Measurements from ENCODE around the gene GNE. TPM values are rescaled to one million over a fixed set of nuclear protein-coding genes. Genes with fewer than 3 reads are reported as not detected.
A peak's percentile ranks its signal among the peaks of the same experiment; 100 is the strongest.

The GNE gene
- total RNA-seq, 1 experiment from 2014 or later: 15.2 TPM

DNA sequence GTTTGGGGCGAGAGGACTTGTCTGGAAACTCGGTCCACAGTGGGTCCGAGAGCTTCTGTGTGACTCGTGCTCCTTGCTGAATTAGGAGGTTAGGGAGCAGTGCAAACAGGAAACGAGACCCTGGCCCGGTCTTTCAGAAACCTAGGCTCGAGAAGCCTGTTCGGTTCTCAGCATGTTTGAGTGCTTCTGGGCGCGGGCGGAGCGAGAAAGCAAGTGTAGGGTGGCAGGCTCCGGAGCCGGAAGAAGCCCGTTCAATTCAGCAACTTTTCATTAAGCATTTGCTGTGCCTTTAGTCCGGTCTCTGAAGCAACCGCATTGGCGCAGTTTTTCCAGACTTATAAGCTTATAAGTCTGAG, 67.0 kb downstream of the GNE start:
- H3K9me3 ChIP-seq: no peaks in the 10 kb centered on the region
- BruUV-seq (replicated peaks): no TSS peak
- no peak for DNase-seq
- Mint-ChIP-seq H3K36me3 (ENCODE audit: insufficient read depth, unreplicated experiment) (peaks cover 48% of the 10 kb centered on the region), H3K4me3 (ENCODE audit: unreplicated experiment) (peak overlapping the region; percentile 95), H3K27ac (ENCODE audit: unreplicated experiment) (peak overlapping the region; percentile 81), H3K4me1 (ENCODE audit: low read depth, unreplicated experiment) (peaks cover 38% of the 10 kb centered on the region), H3K27me3 (ENCODE audit: insufficient read depth, unreplicated experiment) (no peaks in the 10 kb centered on the region), H3K9me3 (ENCODE audit: unreplicated experiment) (no peaks in the 10 kb centered on the region)
- CTCF ChIA-PET: interaction anchor here (0.6 to 2.3 kb wide), 5 partner anchors 14 to 309 kb away, joined by 3 to 13 read pairs (median 3); no protein-coding TSS in a partner anchor
- intact Hi-C loops (cut with micrococcal nuclease; ENCODE audit: unreplicated experiment): no loop called here
- H3K4me3 ChIP-seq (ENCODE audit: low read depth, low read length): peak overlapping the region; percentile 82
- peaks cover 7% of the 10 kb centered on the region; the same call in 1 of the 2 replicates for H3K4me1 ChIP-seq
- no peaks in the 10 kb centered on the region; the same call in 1 of the 2 replicates for H3K36me3 ChIP-seq (ENCODE audit: control insufficient read depth, insufficient read depth, low read length)
- POLR2A ChIA-PET: interaction anchor here (0.6 to 2.6 kb wide), 10 partner anchors 8 to 1556 kb away, joined by 3 to 19 read pairs (median 3); partner anchors contain the start of gene RECK
- no peaks in the 10 kb centered on the region for H3K27me3 ChIP-seq (replicated peaks; ENCODE audit: control insufficient read depth, insufficient read depth, low read length)
- TF ChIP-seq, protein P1, sequence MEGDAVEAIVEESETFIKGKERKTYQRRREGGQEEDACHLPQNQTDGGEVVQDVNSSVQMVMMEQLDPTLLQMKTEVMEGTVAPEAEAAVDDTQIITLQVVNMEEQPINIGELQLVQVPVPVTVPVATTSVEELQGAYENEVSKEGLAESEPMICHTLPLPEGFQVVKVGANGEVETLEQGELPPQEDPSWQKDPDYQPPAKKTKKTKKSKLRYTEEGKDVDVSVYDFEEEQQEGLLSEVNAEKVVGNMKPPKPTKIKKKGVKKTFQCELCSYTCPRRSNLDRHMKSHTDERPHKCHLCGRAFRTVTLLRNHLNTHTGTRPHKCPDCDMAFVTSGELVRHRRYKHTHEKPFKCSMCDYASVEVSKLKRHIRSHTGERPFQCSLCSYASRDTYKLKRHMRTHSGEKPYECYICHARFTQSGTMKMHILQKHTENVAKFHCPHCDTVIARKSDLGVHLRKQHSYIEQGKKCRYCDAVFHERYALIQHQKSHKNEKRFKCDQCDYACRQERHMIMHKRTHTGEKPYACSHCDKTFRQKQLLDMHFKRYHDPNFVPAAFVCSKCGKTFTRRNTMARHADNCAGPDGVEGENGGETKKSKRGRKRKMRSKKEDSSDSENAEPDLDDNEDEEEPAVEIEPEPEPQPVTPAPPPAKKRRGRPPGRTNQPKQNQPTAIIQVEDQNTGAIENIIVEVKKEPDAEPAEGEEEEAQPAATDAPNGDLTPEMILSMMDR (IDR thresholded peaks at IDR 0.05; ENCODE audit: insufficient read depth in 1 of 2, low read depth in 1 of 2, low read length in 1 of 2, severe bottlenecking in 1 of 2, unreplicated experiment in 1 of 2): no peak

DNA sequence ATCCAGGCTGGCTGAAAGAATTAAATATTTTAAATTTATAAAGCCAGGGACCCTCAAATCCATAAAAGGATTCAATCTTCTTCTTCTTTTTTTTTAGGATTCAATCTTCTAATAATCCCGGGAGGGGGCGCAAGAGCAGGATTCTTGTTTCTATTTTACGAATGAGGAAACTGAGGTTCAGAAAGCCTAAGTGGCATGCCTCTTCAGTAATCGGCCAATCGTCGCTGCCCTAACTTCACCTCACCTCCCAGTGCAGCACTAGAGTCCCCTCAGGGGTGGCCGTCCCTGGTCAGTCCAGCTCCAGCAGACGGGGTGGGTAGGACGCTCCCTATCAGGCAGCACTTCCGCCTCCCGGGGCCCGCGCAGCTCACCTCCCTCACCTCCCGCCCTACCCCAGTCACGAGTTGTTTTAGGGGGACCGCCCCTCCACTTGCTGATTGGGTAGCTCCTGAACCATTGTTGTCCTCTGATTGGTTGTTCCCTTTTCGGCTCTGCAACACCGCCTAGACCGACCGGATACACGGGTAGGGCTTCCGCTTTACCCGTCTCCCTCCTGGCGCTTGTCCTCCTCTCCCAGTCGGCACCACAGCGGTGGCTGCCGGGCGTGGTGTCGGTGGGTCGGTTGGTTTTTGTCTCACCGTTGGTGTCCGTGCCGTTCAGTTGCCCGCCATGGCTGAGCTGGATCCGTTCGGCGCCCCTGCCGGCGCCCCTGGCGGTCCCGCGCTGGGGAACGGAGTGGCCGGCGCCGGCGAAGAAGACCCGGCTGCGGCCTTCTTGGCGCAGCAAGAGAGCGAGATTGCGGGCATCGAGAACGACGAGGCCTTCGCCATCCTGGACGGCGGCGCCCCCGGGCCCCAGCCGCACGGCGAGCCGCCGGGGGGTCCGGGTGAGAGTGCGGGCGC, 67.6 kb downstream of the GNE start, which contains the start of gene CLTA:
TSS of gene CLTA (plus strand) at position 534 of the 902 bp plus-strand sequence. CDS start at position 670, 136 bp downstream.
- Histone ChIP-seq H3K9me3 (no peaks in the 10 kb centered on the region), H3K4me3 (ENCODE audit: low read depth, low read length) (peak within 1 kb of the TSS; percentile 82), H3K4me1 (peaks cover 7% of the 10 kb centered on the region; the same call in 1 of the 2 replicates), H3K27me3 (replicated peaks; ENCODE audit: control insufficient read depth, insufficient read depth, low read length) (no peaks in the 10 kb centered on the region), H3K36me3 (ENCODE audit: control insufficient read depth, insufficient read depth, low read length) (no peaks in the 10 kb centered on the region; the same call in 1 of the 2 replicates)
- POLR2A ChIA-PET: interaction anchor here (0.5 to 2.6 kb wide), 21 partner anchors 8 to 1555 kb away, joined by 3 to 19 read pairs (median 3); partner anchors contain the start of genes CCDC107, RECK and RMRP
- TF ChIP-seq, protein P1 (IDR thresholded peaks at IDR 0.05; ENCODE audit: insufficient read depth in 1 of 2, low read depth in 1 of 2, low read length in 1 of 2, severe bottlenecking in 1 of 2, unreplicated experiment in 1 of 2): peak in 1 of 2 experiments; percentile 44
- BruUV-seq (replicated peaks): no TSS peak
- Mint-ChIP-seq H3K9me3 (ENCODE audit: unreplicated experiment) (no peaks in the 10 kb centered on the region), H3K4me3 (ENCODE audit: unreplicated experiment) (peak within 1 kb of the TSS; percentile 95), H3K27ac (ENCODE audit: unreplicated experiment) (peak within 1 kb of the TSS; percentile 81), H3K27me3 (ENCODE audit: insufficient read depth, unreplicated experiment) (no peaks in the 10 kb centered on the region), H3K36me3 (ENCODE audit: insufficient read depth, unreplicated experiment) (peaks cover 45% of the 10 kb centered on the region), H3K4me1 (ENCODE audit: low read depth, unreplicated experiment) (peaks cover 38% of the 10 kb centered on the region)
- CTCF ChIA-PET: interaction anchor here (0.6 to 2.3 kb wide), 15 partner anchors 14 to 1119 kb away, joined by 3 to 13 read pairs (median 3); partner anchors contain the start of gene RNF38
- intact Hi-C loops (cut with micrococcal nuclease; ENCODE audit: unreplicated experiment): loop anchor here (1.0 kb wide), 1 partner anchor 130 kb away; no protein-coding TSS in a partner anchor
- peak; percentile 98 to 99 for DNase-seq

DNA sequence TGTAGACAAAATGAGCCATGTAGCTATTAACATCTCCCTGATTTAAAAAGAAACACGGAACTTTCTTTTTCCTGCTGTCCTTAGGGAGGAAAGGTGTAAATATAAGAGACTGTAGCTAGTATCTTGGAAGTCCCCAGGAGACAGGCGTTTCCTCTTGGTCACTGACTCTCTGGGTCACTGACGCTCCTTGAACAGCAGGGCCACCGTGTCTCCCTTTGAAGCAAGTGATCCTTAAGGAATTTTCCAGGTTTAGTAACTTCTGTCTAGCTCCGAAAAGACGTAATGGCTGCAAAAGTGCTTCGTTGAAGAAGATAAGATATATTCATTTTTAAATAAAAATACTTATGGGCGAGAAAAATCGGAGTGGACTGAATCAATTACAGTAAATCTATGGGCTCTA, 68.3 kb downstream of the GNE start:
- Histone ChIP-seq H3K27me3 (replicated peaks; ENCODE audit: control insufficient read depth, insufficient read depth, low read length) (no peaks in the 10 kb centered on the region), H3K4me3 (ENCODE audit: low read depth, low read length) (peak overlapping the region; percentile 49), H3K4me1 (peaks cover 7% of the 10 kb centered on the region; the same call in 1 of the 2 replicates), H3K36me3 (ENCODE audit: control insufficient read depth, insufficient read depth, low read length) (no peaks in the 10 kb centered on the region; the same call in 1 of the 2 replicates), H3K9me3 (no peaks in the 10 kb centered on the region)
- DNase-seq: peak in 1 of 2 experiments; percentile 36
- intact Hi-C loops (cut with micrococcal nuclease; ENCODE audit: unreplicated experiment): loop anchor here (1.0 kb wide), 1 partner anchor 130 kb away; no protein-coding TSS in a partner anchor
- Mint-ChIP-seq H3K27ac (ENCODE audit: unreplicated experiment) (peak overlapping the region; percentile 81), H3K27me3 (ENCODE audit: insufficient read depth, unreplicated experiment) (no peaks in the 10 kb centered on the region), H3K9me3 (ENCODE audit: unreplicated experiment) (no peaks in the 10 kb centered on the region), H3K4me3 (ENCODE audit: unreplicated experiment) (peak overlapping the region; percentile 95), H3K4me1 (ENCODE audit: low read depth, unreplicated experiment) (peaks cover 38% of the 10 kb centered on the region), H3K36me3 (ENCODE audit: insufficient read depth, unreplicated experiment) (peaks cover 38% of the 10 kb centered on the region)
- CTCF ChIA-PET: interaction anchor here (0.6 to 2.3 kb wide), 13 partner anchors 15 to 1118 kb away, joined by 3 to 13 read pairs (median 3); partner anchors contain the start of gene RNF38
- TF ChIP-seq, protein P1 (IDR thresholded peaks at IDR 0.05; ENCODE audit: insufficient read depth in 1 of 2, low read depth in 1 of 2, low read length in 1 of 2, severe bottlenecking in 1 of 2, unreplicated experiment in 1 of 2): no peak
- BruUV-seq (replicated peaks): TSS peak; percentile 94
- POLR2A ChIA-PET: interaction anchor here (0.5 to 2.6 kb wide), 20 partner anchors 9 to 1118 kb away, joined by 3 to 19 read pairs (median 3); partner anchors contain the start of genes CCDC107, RECK and RMRP
